ENCODE data around the gene PLGRKT. TPM values are rescaled to one million over a fixed set of nuclear protein-coding genes. Genes with fewer than 3 reads are reported as not detected.

The PLGRKT gene
- total and polyA plus RNA-seq, 2 experiments from 2014 or later: 13.1 to 31.5 TPM

- no peaks in the 10 kb centered on the region for H3K9me2 ChIP-seq (ENCODE audit: insufficient read depth)
- H3K9me3 Mint-ChIP-seq: no peaks in the 10 kb centered on the region
- no peak for ATAC-seq
- no peak overlapping the region for H3K27ac Mint-ChIP-seq
- peaks cover 8% of the 10 kb centered on the region for H3K4me1 ChIP-seq (ENCODE audit: insufficient read depth)
- peaks cover 6% of the 10 kb centered on the region for H3K27me3 Mint-ChIP-seq (ENCODE audit: insufficient read depth, low read depth, poor library complexity)
- no peaks in the 10 kb centered on the region for H3K36me3 ChIP-seq (ENCODE audit: insufficient read depth)
- no peak for DNase-seq (ENCODE audit: low spot score)
- H4K20me1 ChIP-seq (replicated peaks; ENCODE audit: insufficient read depth): no peaks in the 10 kb centered on the region
- H3K27ac ChIP-seq (ENCODE audit: low read depth): no peak overlapping the region
- no peak overlapping the region for H3K4me3 Mint-ChIP-seq
- peaks cover 3% of the 10 kb centered on the region; the same call in 1 of the 3 replicates for H3K36me3 Mint-ChIP-seq (ENCODE audit: low read depth)
- no peak overlapping the region for H2AFZ ChIP-seq
- no peaks in the 10 kb centered on the region for H3K79me2 ChIP-seq (replicated peaks; ENCODE audit: insufficient read depth)
- peaks cover 10% of the 10 kb centered on the region for H3K4me1 Mint-ChIP-seq
- H3F3A ChIP-seq (replicated peaks; ENCODE audit: low read depth): no peaks in the 10 kb centered on the region
- H3K4me2 ChIP-seq: no peak overlapping the region
- H3K27me3 ChIP-seq (ENCODE audit: insufficient read depth): no peaks in the 10 kb centered on the region
- no peak for TF ChIP-seq REST (IDR thresholded peaks at IDR 0.05; ENCODE audit: unreplicated experiment)
- no peak for TF ChIP-seq STAT1 (IDR thresholded peaks at IDR 0.05; ENCODE audit: unreplicated experiment)
- TF ChIP-seq POLR2AphosphoS5 (IDR thresholded peaks at IDR 0.05; ENCODE audit: low read depth): no peak
- TF ChIP-seq ZNF331 (CRISPR knock-in tag; IDR thresholded peaks at IDR 0.05; ENCODE audit: low read depth): no peak
- TF ChIP-seq EZH2phosphoT487 (IDR thresholded peaks at IDR 0.05; ENCODE audit: unreplicated experiment): no peak
- no peak for TF ChIP-seq NANOG (IDR thresholded peaks at IDR 0.05; ENCODE audit: borderline replicate concordance)
- no peak for TF ChIP-seq ETS1 (IDR thresholded peaks at IDR 0.05)
- TF ChIP-seq EZH2 (IDR thresholded peaks at IDR 0.05; ENCODE audit: low read depth, unreplicated experiment): no peak
- TF ChIP-seq CREB1 (CRISPR knock-in tag; IDR thresholded peaks at IDR 0.05; ENCODE audit: low read depth): no peak
- TF ChIP-seq JUNB (IDR thresholded peaks at IDR 0.05; ENCODE audit: unreplicated experiment): no peak
- TF ChIP-seq ZNF114 (CRISPR knock-in tag; IDR thresholded peaks at IDR 0.05): no peak
- no peak for TF ChIP-seq ZNF462 (CRISPR knock-in tag; IDR thresholded peaks at IDR 0.05)
- TF ChIP-seq CTCF (conservative IDR thresholded peaks at IDR 0.05; ENCODE audit: low read depth in 2 of 2): no peak
- no peak overlapping the region for H3K4me3 ChIP-seq
Measured at GRCh38 chr9:5418481-5418880, 19.2 kb downstream of the PLGRKT start.
